ENCODE measurements around the gene REPIN1. TPM values are rescaled to one million over a fixed set of nuclear protein-coding genes. Genes with fewer than 3 reads are reported as not detected.

REPIN1 gene
- total and polyA plus RNA-seq, 7 donors: 50.9 to 131 (median 56.5) TPM

GRCh38 chr7:150406567-150407421, 38.2 kb downstream of the REPIN1 start:
- peak overlapping the region; percentile 68 to 74 (median 74) for H3K4me3 ChIP-seq
- TF ChIP-seq EP300 (IDR thresholded peaks at IDR 0.05) (no peak), POLR2AphosphoS5 (IDR thresholded peaks at IDR 0.05) (peak in 3 of 4 donors; percentile 32 to 73 (median 70))
- H3K36me3 ChIP-seq: peaks cover 0 to 31% (median 5%) of the 10 kb centered on the region in 4 donors
- no peaks in the 10 kb centered on the region for H3K9me3 ChIP-seq
- intact Hi-C loops (cut with DNase I): loop anchor here (5.0 to 10.0 kb wide), 5 partner anchors 39 to 1259 kb away; partner anchors contain the start of genes ATP6V0E2, REPIN1, ZNF398 and ZNF467
- peak; percentile 75 for DNase-seq
- H3K4me1 ChIP-seq: peaks cover 0 to 36% (median 32%) of the 10 kb centered on the region in 4 donors
- 10 to 28% methylated on average over 10 of the region's 10 CpGs for WGBS, 2 donors
- peak overlapping the region; percentile 95 to 99 (median 96) for H3K27ac ChIP-seq
- no peaks in the 10 kb centered on the region for H3K27me3 ChIP-seq

- peak; percentile 63 for DNase-seq
- Histone ChIP-seq H3K27me3 (no peaks in the 10 kb centered on the region), H3K4me3 (no peak overlapping the region), H3K4me1 (peaks cover 0 to 36% (median 32%) of the 10 kb centered on the region in 4 donors), H3K36me3 (peaks cover 0 to 31% (median 5%) of the 10 kb centered on the region in 4 donors), H3K27ac (peak overlapping the region; percentile 95 to 99 (median 96)), H3K9me3 (no peaks in the 10 kb centered on the region)
- TF ChIP-seq POLR2AphosphoS5 (IDR thresholded peaks at IDR 0.05) (no peak), CTCF (IDR thresholded peaks at IDR 0.05) (no peak), POLR2A (IDR thresholded peaks at IDR 0.05) (no peak), EP300 (IDR thresholded peaks at IDR 0.05) (no peak)
- intact Hi-C loops (cut with DNase I): loop anchor here (5.0 to 10.0 kb wide), 5 partner anchors 40 to 1260 kb away; partner anchors contain the start of genes ATP6V0E2, REPIN1, ZNF398 and ZNF467
- 93% methylated on average over 91 of the region's 91 CpGs for WGBS, 2 donors
These were observed 39.2 kb downstream of the REPIN1 start for GRCh38 chr7:150407588-150408392.

GRCh38 chr7:150408393-150409299, 40.0 kb downstream of the REPIN1 start:
- no peak overlapping the region for H3K4me3 ChIP-seq
- peak; percentile 59 for DNase-seq
- intact Hi-C loops (cut with DNase I): loop anchor here (5.0 to 10.0 kb wide), 5 partner anchors 41 to 1261 kb away; partner anchors contain the start of genes ATP6V0E2, REPIN1, ZNF398 and ZNF467
- H3K27ac ChIP-seq: peak overlapping the region in 3 of 4 donors; percentile 95 to 99 (median 96)
- H3K27me3 ChIP-seq: no peaks in the 10 kb centered on the region
- TF ChIP-seq POLR2A (IDR thresholded peaks at IDR 0.05) (no peak), CTCF (IDR thresholded peaks at IDR 0.05) (no peak), EP300 (IDR thresholded peaks at IDR 0.05) (no peak), POLR2AphosphoS5 (IDR thresholded peaks at IDR 0.05) (no peak)
- 78% methylated on average over 21 to 22 of the region's 22 CpGs for WGBS, 2 donors
- H3K4me1 ChIP-seq: peaks cover 0 to 34% (median 28%) of the 10 kb centered on the region in 4 donors
- H3K36me3 ChIP-seq: peaks cover 0 to 31% (median 5%) of the 10 kb centered on the region in 4 donors
- H3K9me3 ChIP-seq: no peaks in the 10 kb centered on the region

- TF ChIP-seq POLR2AphosphoS5 (IDR thresholded peaks at IDR 0.05) (no peak), POLR2A (IDR thresholded peaks at IDR 0.05) (no peak), EP300 (IDR thresholded peaks at IDR 0.05) (no peak), CTCF (IDR thresholded peaks at IDR 0.05) (no peak)
- H3K4me1 ChIP-seq: peaks cover 0 to 26% (median 20%) of the 10 kb centered on the region in 4 donors
- H3K9me3 ChIP-seq: no peaks in the 10 kb centered on the region
- WGBS, 2 donors: 79 to 85% methylated on average over 10 of the region's 10 CpGs
- no peaks in the 10 kb centered on the region for H3K27me3 ChIP-seq
- no peak overlapping the region for H3K4me3 ChIP-seq
- intact Hi-C loops (cut with DNase I): loop anchor here (5.0 to 10.0 kb wide), 5 partner anchors 42 to 1262 kb away; partner anchors contain the start of genes ATP6V0E2, REPIN1, ZNF398 and ZNF467
- peak overlapping the region in 2 of 4 donors; percentile 8 to 42 for H3K27ac ChIP-seq
- peak; percentile 63 for DNase-seq
- H3K36me3 ChIP-seq: peaks cover 0 to 31% (median 5%) of the 10 kb centered on the region in 4 donors
These were observed 40.8 kb downstream of the REPIN1 start for GRCh38 chr7:150409300-150410030.

Data from sigmoid colon (tissue), 7 donors.